B cell (primary cell): Measurements from ENCODE around the gene ANKRD33B. TPM values are rescaled to one million over a fixed set of nuclear protein-coding genes. Genes with fewer than 3 reads are reported as not detected.

Experiments used
- ATAC-seq: fragments of 200-7000 bp; cut with Tn5 transposase; one replicate; pipeline ENCODE4 v1.10.0; 2021; ENCODE audit warnings: low read depth, mild to moderate bottlenecking, moderate number of reproducible peaks, moderate library complexity
- CTCF ChIA-PET: fragments of 350-600 bp; sonication (Branson Sonifier 250); formaldehyde crosslinking; loops from one replicate; lab custom pipeline; 2021; ENCODE audit warnings: antibody characterized with exemption, inconsistent platforms; lab: Charles Lee
- POLR2A ChIA-PET: fragments of 350-600 bp; sonication (Branson Sonifier 250); formaldehyde crosslinking; loops from one replicate; lab custom pipeline; 2021; ENCODE audit warnings: antibody characterized with exemption; lab: Charles Lee
- DNase-seq: peaks from one replicate; pipeline ENCODE4 v3.0.0; 2013
- H2AFZ ChIP-seq: 2 replicates; pipeline ENCODE4 v1.6.1; 2012; ENCODE audit warnings: mild to moderate bottlenecking, low read depth, low read length; ENCODE audit not compliant: insufficient read depth, poor library complexity, severe bottlenecking
- H3K27ac ChIP-seq, 2 donors: 1 replicate in 1 of 2; 2 replicates in 1 of 2; pipeline ENCODE4 v1.5.1; 2012 to 2013; ENCODE audit warnings: low read length in 2 of 2, mild to moderate bottlenecking in 2 of 2, moderate library complexity in 1 of 2
- H3K27me3 ChIP-seq, 4 experiments: fragments of 200-600 bp in 1 of 4; sonication (generic) in 1 of 4; replicated peaks in 1 of 4; 1 replicate in 2 of 4; 2 replicates in 2 of 4; pipeline versions ENCODE4 v1.6.1 to v1.7.0; 2013 to 2016; ENCODE audit warnings: low read length in 3 of 4, mild to moderate bottlenecking in 2 of 4, mixed read lengths in 1 of 4, moderate library complexity in 1 of 4; ENCODE audit not compliant: insufficient read depth in 4 of 4, control insufficient read depth in 3 of 4; ENCODE audit errors: control extremely low read depth in 1 of 4
- H3K36me3 ChIP-seq, 2 experiments: replicated peaks in 1 of 2; 1 replicate in 1 of 2; 2 replicates in 1 of 2; pipeline versions ENCODE4 v1.6.1 to v1.7.1; 2013; ENCODE audit warnings: low read length in 1 of 2; ENCODE audit not compliant: insufficient read depth in 2 of 2, control insufficient read depth in 1 of 2; ENCODE audit errors: control extremely low read depth in 1 of 2, extremely low read depth in 1 of 2
- H3K4me1 ChIP-seq, 2 donors: fragments of 200-600 bp in 1 of 2; sonication (generic) in 1 of 2; 1 replicate in 1 of 2; 2 replicates in 1 of 2; pipeline versions ENCODE4 v1.5.1 to v1.6.1; 2013 to 2017; ENCODE audit warnings: low read length in 2 of 2; ENCODE audit not compliant: control insufficient read depth in 2 of 2, insufficient read depth in 2 of 2
- H3K4me2 ChIP-seq: replicated peaks from 2 replicates; pipeline ENCODE3; 2012; ENCODE audit warnings: mild to moderate bottlenecking, low read depth, low read length; ENCODE audit not compliant: poor library complexity, severe bottlenecking
- H3K4me3 ChIP-seq, 5 experiments: fragments of 200-600 bp in 1 of 5; sonication (generic) in 1 of 5; 1 replicate in 3 of 5; 2 replicates in 2 of 5; pipeline versions ENCODE4 v1.5.1 to v1.7.0; 2011 to 2016; ENCODE audit warnings: low read length in 4 of 5, mild to moderate bottlenecking in 4 of 5, low read depth in 2 of 5, control low read depth in 1 of 5, moderate library complexity in 1 of 5; ENCODE audit not compliant: insufficient read depth in 1 of 5; ENCODE audit errors: control extremely low read depth in 1 of 5, extremely low read depth in 1 of 5
- H3K79me2 ChIP-seq: fragments of 200-600 bp; sonication (generic); one replicate; pipeline ENCODE4 v1.6.0; 2016; ENCODE audit warnings: low read length; ENCODE audit not compliant: control insufficient read depth, insufficient read depth
- H3K9ac ChIP-seq: fragments of 200-600 bp; sonication (generic); 2 replicates; pipeline ENCODE4 v1.6.1; 2017; ENCODE audit warnings: mild to moderate bottlenecking, low read length, moderate library complexity
- H3K9me3 ChIP-seq, 3 donors: one replicate each; pipeline versions ENCODE4 v1.6.1 to v1.7.1; 2013; ENCODE audit warnings: low read length in 2 of 3; ENCODE audit not compliant: control insufficient read depth in 2 of 3, insufficient read depth in 1 of 3; ENCODE audit errors: control extremely low read depth in 1 of 3
- H4K20me1 ChIP-seq: 2 replicates; pipeline ENCODE4 v1.6.0; 2012; ENCODE audit warnings: mild to moderate bottlenecking, low read length; ENCODE audit not compliant: insufficient read depth, control insufficient read depth, poor library complexity, severe bottlenecking
- H3K27ac Mint-ChIP-seq: one replicate; pipeline ENCODE4 v1.8.0; 2021; ENCODE audit warnings: mixed read lengths
- H3K27me3 Mint-ChIP-seq: one replicate; pipeline ENCODE4 v1.8.0; 2021; ENCODE audit warnings: mixed read lengths
- H3K4me1 Mint-ChIP-seq: one replicate; pipeline ENCODE4 v1.8.0; 2021; ENCODE audit warnings: mixed read lengths
- H3K4me3 Mint-ChIP-seq: one replicate; pipeline ENCODE4 v1.8.0; 2021; ENCODE audit warnings: mixed read lengths
- H3K9me3 Mint-ChIP-seq: one replicate; pipeline ENCODE4 v1.8.0; 2022; ENCODE audit warnings: mixed read lengths; ENCODE audit not compliant: insufficient read depth
- CTCF ChIP-seq: fragments of 200-600 bp; IDR thresholded peaks from one replicate; pipeline ENCODE4 v1.8.0; 2022; ENCODE audit warnings: antibody characterized with exemption, mild to moderate bottlenecking
- EZH2 ChIP-seq: IDR thresholded peaks from 2 replicates; pipeline ENCODE4 v1.6.1; 2012; ENCODE audit warnings: borderline replicate concordance, low read depth, mild to moderate bottlenecking, moderate library complexity, low read length; ENCODE audit not compliant: insufficient read depth, poor library complexity, severe bottlenecking
- WGBS: methylation state at CpG from one replicate; pipeline ENCODE4 v1.1.5; 2013; ENCODE audit warnings: missing lambda C conversion rate; ENCODE audit not compliant: insufficient coverage; 5-methylcytosine and 5-hydroxymethylcytosine counted together
- intact Hi-C: fragments of 100-400 bp; cut with micrococcal nuclease; formaldehyde crosslinking; loops from one replicate; pipeline ENCODE4 v1.10.0; 2022
- polyA plus RNA-seq: library from polyadenylated mRNA; depleted of rRNA; stranded (reverse); fragments of >200 nt; gene quantifications from 2 replicates; pipeline ENCODE4 v1.2.3, GENCODE V29; 2012
- total RNA-seq, 2 donors: library from RNA; stranded (reverse); fragments of 120-200 nt in 1 of 2; gene quantifications; 1 replicate in 1 of 2; 2 replicates in 1 of 2; pipeline versions ENCODE4 v1.2.3 to v1.2.4, GENCODE V29; 2013 to 2022

ANKRD33B gene
- total and polyA plus RNA-seq, 2 donors (not counting 1 experiment from before 2014, with no cell fraction given) = 2.9 to 23.4 TPM

- Mint-ChIP-seq H3K4me1 (peaks cover 4% of the 10 kb centered on the region), H3K27me3 (no peaks in the 10 kb centered on the region), H3K9me3 (peaks cover 3% of the 10 kb centered on the region), H3K4me3 (no peak overlapping the region), H3K27ac (peak overlapping the region; percentile 56)
- no peak overlapping the region for H3K9ac ChIP-seq
- H2AFZ ChIP-seq = no peak overlapping the region
- intact Hi-C loops = no loop called here
- H3K4me3 ChIP-seq = no peak overlapping the region
- ChIA-PET POLR2A (no interaction called here), CTCF (no interaction called here)
- H3K36me3 ChIP-seq = peaks cover 2 to 19% of the 10 kb centered on the region in 2 experiments
- no peak overlapping the region for H3K4me2 ChIP-seq
- WGBS = 92% methylated on average over 14 of the region's 18 CpGs
- no peaks in the 10 kb centered on the region for H3K4me1 ChIP-seq
- no peak overlapping the region for H3K27ac ChIP-seq
- peaks cover 10% of the 10 kb centered on the region for H3K79me2 ChIP-seq
- DNase-seq (no peak), ATAC-seq (no peak)
- H3K9me3 ChIP-seq = no peaks in the 10 kb centered on the region
- no peaks in the 10 kb centered on the region for H4K20me1 ChIP-seq
- TF ChIP-seq EZH2 (no peak), CTCF (no peak)
- no peaks in the 10 kb centered on the region for H3K27me3 ChIP-seq
Observed at GRCh38 chr5:10655972-10656830, 92.3 kb downstream of the ANKRD33B start.

- Histone ChIP-seq H4K20me1 (no peaks in the 10 kb centered on the region), H3K4me2 (no peak overlapping the region), H3K27ac (no peak overlapping the region), H3K79me2 (peaks cover 4% of the 10 kb centered on the region), H3K36me3 (peaks cover 2 to 6% of the 10 kb centered on the region in 2 experiments), H3K4me3 (no peak overlapping the region), H3K9me3 (no peaks in the 10 kb centered on the region), H3K27me3 (no peaks in the 10 kb centered on the region), H3K4me1 (no peaks in the 10 kb centered on the region), H2AFZ (no peak overlapping the region), H3K9ac (no peak overlapping the region)
- ChIA-PET POLR2A (interaction anchor here (0.8 kb wide), 1 partner anchor 32 kb away, joined by 4 read pairs; no protein-coding TSS in a partner anchor), CTCF (no interaction called here)
- TF ChIP-seq CTCF (no peak), EZH2 (no peak)
- no peak for DNase-seq
- no CpG with 5 or more reads among the region's 4 CpGs for WGBS
- Mint-ChIP-seq H3K27ac (no peak overlapping the region), H3K4me1 (peaks cover 4% of the 10 kb centered on the region), H3K4me3 (no peak overlapping the region), H3K9me3 (peaks cover 3% of the 10 kb centered on the region), H3K27me3 (no peaks in the 10 kb centered on the region)
- ATAC-seq = no peak
- intact Hi-C loops = no loop called here
Observed at GRCh38 chr5:10658265-10658664, 94.4 kb downstream of the ANKRD33B start.
